Fibroblast of peridontal ligament (primary cell): ENCODE results near the gene TBC1D21.

ENCODE experiments used
- DNase-seq: peaks from one replicate; pipeline ENCODE4 v3.0.0-alpha.2; 2010; ENCODE audit errors: extremely low read depth

Gene TBC1D21

GRCh38 chr15:73908822-73909122, 35.4 kb downstream of the TBC1D21 start:
- DNase-seq: no peak

GRCh38 chr15:73909651-73910050, 36.3 kb downstream of the TBC1D21 start:
- DNase-seq: no peak

- no peak for DNase-seq
Observed at GRCh38 chr15:73910522-73911303, 37.3 kb downstream of the TBC1D21 start.

- no peak for DNase-seq
Observed at GRCh38 chr15:73912030-73912596, 38.7 kb downstream of the TBC1D21 start.

GRCh38 chr15:73914145-73914544, 40.8 kb downstream of the TBC1D21 start:
- no peak for DNase-seq

DNA sequence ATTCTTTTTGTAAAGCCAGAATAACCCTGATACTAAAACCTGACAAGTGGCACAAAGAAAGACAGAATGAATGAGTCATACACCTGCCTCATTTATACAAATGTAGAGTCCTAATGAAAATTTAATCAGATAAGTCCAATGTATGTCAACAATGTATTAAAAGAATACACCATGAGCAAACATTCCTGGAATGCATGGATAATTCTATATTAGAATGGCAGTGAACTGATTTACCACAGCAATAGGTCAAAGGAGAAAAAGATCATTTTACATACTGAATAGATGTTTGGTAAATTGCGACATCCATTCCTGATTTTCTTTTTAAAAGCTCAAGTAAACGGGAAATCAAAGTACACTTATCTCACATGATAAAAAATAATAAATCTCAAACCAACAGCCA, 41.7 kb downstream of the TBC1D21 start:
- no peak for DNase-seq

- DNase-seq: no peak
Observed at GRCh38 chr15:73918784-73919183, 45.4 kb downstream of the TBC1D21 start.

- no peak for DNase-seq
Observed at GRCh38 chr15:73919706-73920105, 46.3 kb downstream of the TBC1D21 start.

GRCh38 chr15:73921254-73921925, 48.0 kb downstream of the TBC1D21 start:
- no peak for DNase-seq

GRCh38 chr15:73922186-73923151, 49.1 kb downstream of the TBC1D21 start:
- peak; percentile 69 for DNase-seq

DNA sequence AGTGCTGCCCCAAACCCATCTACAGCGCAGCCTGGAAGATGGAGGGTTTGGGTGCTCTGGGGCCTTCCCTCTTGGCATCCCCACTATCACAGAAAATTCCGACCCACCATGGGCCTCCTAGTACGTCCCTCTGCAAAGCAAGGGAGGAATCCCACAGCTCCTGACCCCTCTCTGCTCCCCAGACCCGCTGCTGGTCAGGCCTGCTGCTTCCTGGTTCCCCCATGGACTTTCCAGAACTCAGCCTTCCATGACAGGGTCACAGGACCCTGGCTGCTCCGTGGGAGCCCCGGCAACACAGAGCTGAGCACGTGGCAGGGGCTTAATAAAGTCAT, 49.8 kb downstream of the TBC1D21 start:
- no peak for DNase-seq

- no peak for DNase-seq
Observed at GRCh38 chr15:73923488-73924164, 50.3 kb downstream of the TBC1D21 start.

- DNase-seq: peak; percentile 95
Observed at GRCh38 chr15:73924171-73924921, 51.0 kb downstream of the TBC1D21 start.

DNA sequence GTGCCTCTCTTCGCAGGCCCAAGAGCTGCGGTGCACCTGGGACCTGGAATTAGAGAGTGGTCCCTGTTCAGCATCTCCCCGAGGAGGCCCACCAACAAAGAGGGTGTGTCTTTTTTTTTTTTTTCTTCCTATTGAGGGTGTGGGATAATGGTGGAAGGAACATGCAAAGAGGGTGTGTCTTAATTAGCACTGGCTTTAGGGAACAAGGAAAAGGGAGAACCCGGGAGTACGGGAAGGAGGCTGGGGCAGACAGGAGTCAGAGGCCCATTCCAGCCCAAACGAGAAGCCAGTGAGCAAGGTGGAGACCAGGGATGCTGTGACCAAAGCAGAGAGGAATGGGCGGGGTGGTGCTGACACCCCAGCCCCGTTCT, 52.5 kb downstream of the TBC1D21 start:
- no peak for DNase-seq

DNA sequence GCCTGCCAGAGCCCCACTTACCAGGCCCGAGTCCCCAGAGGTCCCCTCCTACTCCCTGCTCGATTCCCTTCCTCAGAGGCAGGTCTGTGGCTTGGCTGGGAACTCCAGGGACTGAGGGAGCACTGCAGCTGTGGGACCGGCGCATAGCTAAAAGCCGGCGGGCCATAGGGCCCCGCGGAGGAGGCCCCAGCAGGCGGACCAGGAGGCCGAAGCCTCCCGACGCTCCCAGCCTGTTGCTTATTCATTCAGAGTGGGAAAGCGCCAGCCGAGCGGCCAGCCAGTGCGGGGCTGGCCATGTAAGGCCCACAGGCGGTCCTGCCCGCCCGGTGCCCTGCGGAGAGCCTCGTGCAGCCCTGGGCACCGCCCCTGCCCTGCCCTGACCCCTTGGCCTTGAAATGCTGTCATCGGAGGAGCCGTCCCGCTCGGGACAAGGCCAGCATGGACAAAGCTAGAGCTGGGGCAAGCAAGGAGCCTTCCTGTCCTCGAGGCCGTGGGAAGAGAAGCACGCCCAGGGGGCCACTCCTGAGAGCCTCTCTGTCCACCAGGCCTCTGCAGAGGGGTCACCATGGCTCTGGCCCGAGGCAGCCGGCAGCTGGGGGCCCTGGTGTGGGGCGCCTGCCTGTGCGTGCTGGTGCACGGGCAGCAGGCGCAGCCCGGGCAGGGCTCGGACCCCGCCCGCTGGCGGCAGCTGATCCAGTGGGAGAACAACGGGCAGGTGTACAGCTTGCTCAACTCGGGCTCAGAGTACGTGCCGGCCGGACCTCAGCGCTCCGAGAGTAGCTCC, 53.0 kb downstream of the TBC1D21 start, which contains the start of gene LOXL1:
TSS of gene LOXL1 (plus strand) at position 244 of the 784 bp plus-strand sequence. CDS start at position 566, 322 bp downstream.
- DNase-seq: peak; percentile 86

GRCh38 chr15:73927003-73927475, 53.7 kb downstream of the TBC1D21 start:
- no peak for DNase-seq

DNA sequence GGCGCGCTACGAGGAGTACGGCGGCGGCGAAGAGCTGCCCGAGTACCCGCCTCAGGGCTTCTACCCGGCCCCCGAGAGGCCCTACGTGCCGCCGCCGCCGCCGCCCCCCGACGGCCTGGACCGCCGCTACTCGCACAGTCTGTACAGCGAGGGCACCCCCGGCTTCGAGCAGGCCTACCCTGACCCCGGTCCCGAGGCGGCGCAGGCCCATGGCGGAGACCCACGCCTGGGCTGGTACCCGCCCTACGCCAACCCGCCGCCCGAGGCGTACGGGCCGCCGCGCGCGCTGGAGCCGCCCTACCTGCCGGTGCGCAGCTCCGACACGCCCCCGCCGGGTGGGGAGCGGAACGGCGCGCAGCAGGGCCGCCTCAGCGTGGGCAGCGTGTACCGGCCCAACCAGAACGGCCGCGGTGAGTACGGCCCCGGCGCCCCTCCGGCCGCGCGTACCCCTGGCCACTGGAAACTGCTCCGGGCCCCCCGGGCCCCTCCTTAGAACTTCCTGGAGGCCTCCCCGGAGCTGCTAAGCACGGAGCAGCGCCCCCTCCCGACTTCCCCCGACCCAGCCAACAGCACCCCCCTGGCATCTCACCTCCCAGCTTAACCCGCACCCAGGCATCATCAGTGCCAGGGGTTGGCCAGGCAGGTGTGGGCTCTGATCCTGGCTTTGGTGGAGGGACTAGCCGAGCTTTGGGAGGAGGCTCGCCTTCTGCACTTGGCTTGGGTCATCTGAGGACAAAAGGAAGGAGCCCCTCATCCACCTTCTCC, 54.3 kb downstream of the TBC1D21 start:
- peak; percentile 33 for DNase-seq

- DNase-seq: no peak
Observed at GRCh38 chr15:73928241-73928579, 54.8 kb downstream of the TBC1D21 start.

DNA sequence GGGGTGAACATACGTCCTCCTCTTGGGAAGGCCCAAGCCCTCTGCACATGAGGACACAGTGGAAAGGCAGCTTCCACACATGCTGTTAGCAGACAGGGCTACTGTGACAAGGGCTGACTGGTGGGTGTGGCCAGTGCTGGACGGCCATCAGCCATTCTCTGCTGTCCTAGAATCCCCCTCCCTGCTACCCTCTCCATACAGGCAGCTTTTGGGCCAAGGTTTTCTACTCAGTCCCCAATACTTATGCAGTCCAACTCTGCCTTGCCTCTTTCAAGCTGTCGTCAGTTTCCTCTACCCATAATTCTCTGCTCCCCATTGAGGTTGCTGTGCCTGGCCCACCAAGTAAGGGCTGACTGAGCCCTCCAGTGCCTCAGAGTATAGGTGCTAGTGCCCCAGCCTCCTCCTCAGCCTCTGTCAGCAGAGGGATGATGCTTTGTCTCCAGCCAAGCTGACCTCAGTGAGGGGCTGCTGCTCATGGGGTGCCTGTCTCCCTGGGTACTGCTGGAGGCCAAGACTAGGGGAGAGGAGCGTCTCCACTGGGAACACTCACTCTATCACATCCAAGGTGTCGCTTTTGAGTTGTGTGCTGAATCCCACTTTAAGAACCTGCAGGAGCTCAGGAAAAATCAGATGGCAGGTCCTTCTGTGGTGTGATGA, 55.7 kb downstream of the TBC1D21 start:
- DNase-seq: no peak
